HCT116 (cell line): ENCODE data around the gene NOL9. TPM values are rescaled to one million over a fixed set of nuclear protein-coding genes. Genes with fewer than 3 reads are reported as not detected.

Source experiments
- ATAC-seq: fragments of 200-7000 bp; cut with Tn5 transposase; 2 replicates; pipeline ENCODE4 v1.9.1; 2020; ENCODE audit warnings: mild to moderate bottlenecking, moderate library complexity
- BruUV-seq: library from RNA; stranded (reverse); fragments of 400-500 nt; replicated peaks from 2 replicates; lab custom pipeline; 2021; lab: Mats Ljungman, UMichigan
- CTCF ChIA-PET: fragments of 300-600 bp; sonication (Branson Sonifier 250); formaldehyde crosslinking; loops from one replicate; lab custom pipeline; 2021; ENCODE audit warnings: antibody characterized with exemption; lab: Charles Lee
- POLR2A ChIA-PET: fragments of 300-600, 350-600 bp; sonication (Branson Sonifier 250); formaldehyde crosslinking; loops from one replicate; lab custom pipeline; 2021; ENCODE audit warnings: antibody characterized with exemption; lab: Charles Lee
- RAD21 ChIA-PET, 2 experiments: fragments of 300-600 bp; sonication (Branson Sonifier 250); formaldehyde crosslinking; loops; one replicate each; lab custom pipeline; 2023; ENCODE audit warnings: low total read pairs in 2 of 2; ENCODE audit not compliant: uncharacterized antibody in 2 of 2, unreplicated experiment in 2 of 2, low non-redundant PET in 1 of 2; lab: Charles Lee
- DNase-seq: peaks from one replicate; pipeline ENCODE4 v3.0.0-alpha.2; 2010; ENCODE audit warnings: low read depth, low spot score
- H2AFZ ChIP-seq: fragments of 200-600 bp; shearing (Covaris generic), sonication (generic); 2 replicates; pipeline ENCODE4 v1.6.1; 2017; ENCODE audit warnings: low read depth, mixed run types, mixed read lengths, antibody characterized with exemption, low read length; ENCODE audit not compliant: poor library complexity, severe bottlenecking
- H3K27ac ChIP-seq: 2 replicates; pipeline ENCODE4 v1.5.1; 2012; ENCODE audit warnings: low read depth, low read length
- H3K27me3 ChIP-seq: fragments of 200-600 bp; sonication (generic); 2 replicates; pipeline ENCODE4 v1.6.1; 2016; ENCODE audit warnings: mixed run types, low read length, mixed read lengths; ENCODE audit not compliant: insufficient read depth
- H3K36me3 ChIP-seq, 2 experiments: fragments of 200-500 bp in 1 of 2; fragments of 200-600 bp in 1 of 2; sonication (Bioruptor generic) in 1 of 2; sonication (generic) in 1 of 2; 2 replicates each; pipeline versions ENCODE4 v1.5.1 to v1.6.1; 2014 to 2016; ENCODE audit warnings: low read length in 2 of 2, inconsistent platforms in 1 of 2, mixed read lengths in 1 of 2, mixed run types in 1 of 2; ENCODE audit not compliant: insufficient read depth in 2 of 2, control insufficient read depth in 1 of 2
- H3K4me1 ChIP-seq, 2 experiments: fragments of 200-600 bp in 1 of 2; sonication (generic) in 1 of 2; 2 replicates each; pipeline versions ENCODE4 v1.5.1 to v1.6.1; 2012 to 2017; ENCODE audit warnings: low read length in 2 of 2, inconsistent platforms in 1 of 2, mild to moderate bottlenecking in 1 of 2, mixed read lengths in 1 of 2, mixed run types in 1 of 2, moderate library complexity in 1 of 2; ENCODE audit not compliant: insufficient read depth in 2 of 2, control insufficient read depth in 1 of 2
- H3K4me2 ChIP-seq: fragments of 200-600 bp; sonication (generic); 2 replicates; pipeline ENCODE4 v1.6.1; 2017; ENCODE audit warnings: mixed run types, low read length, mixed read lengths
- H3K4me3 ChIP-seq, 2 experiments: fragments of 200-600 bp in 1 of 2; sonication (generic) in 1 of 2; replicated peaks in 1 of 2; 2 replicates each; pipeline ENCODE4 v1.5.1; 2011 to 2016; ENCODE audit warnings: low read length in 2 of 2, control low read depth in 1 of 2, low read depth in 1 of 2, mild to moderate bottlenecking in 1 of 2, mixed read lengths in 1 of 2, mixed run types in 1 of 2
- H3K79me2 ChIP-seq: fragments of 200-600 bp; sonication (generic); 2 replicates; pipeline ENCODE4 v1.6.1; 2017; ENCODE audit warnings: mild to moderate bottlenecking, mixed run types, low read length, moderate library complexity, mixed read lengths; ENCODE audit not compliant: insufficient read depth
- H3K9ac ChIP-seq: fragments of 200-600 bp; sonication (generic); 2 replicates; pipeline ENCODE4 v1.6.1; 2016; ENCODE audit warnings: low read length, mixed read lengths
- H3K9me2 ChIP-seq: fragments of 200-600 bp; sonication (generic), shearing (Covaris generic); 2 replicates; pipeline ENCODE4 v1.6.1; 2017; ENCODE audit warnings: mixed run types, mild to moderate bottlenecking, moderate library complexity; ENCODE audit not compliant: insufficient read depth
- H3K9me3 ChIP-seq, 2 experiments: fragments of 200-500 bp in 1 of 2; fragments of 200-600 bp in 1 of 2; sonication (Bioruptor generic) in 1 of 2; sonication (generic) in 1 of 2; 2 replicates each; pipeline ENCODE4 v1.6.1; 2014 to 2017; ENCODE audit warnings: low read length in 2 of 2, mixed read lengths in 2 of 2, inconsistent platforms in 1 of 2, low read depth in 1 of 2, mild to moderate bottlenecking in 1 of 2, mixed run types in 1 of 2, moderate library complexity in 1 of 2; ENCODE audit not compliant: control insufficient read depth in 1 of 2, insufficient read depth in 1 of 2
- H4K20me1 ChIP-seq: fragments of 200-600 bp; sonication (generic), shearing (Covaris generic); 2 replicates; pipeline ENCODE4 v1.6.1; 2017; ENCODE audit warnings: mixed run types, mild to moderate bottlenecking, moderate library complexity; ENCODE audit not compliant: insufficient read depth
- CBX3 ChIP-seq: IDR thresholded peaks from 2 replicates; pipeline ENCODE4 v1.6.1; 2012; ENCODE audit warnings: low read depth
- CTCF ChIP-seq, 3 experiments: fragments of 200-600 bp in 1 of 3; sonication (generic) in 1 of 3; IDR thresholded peaks in 2 of 3; conservative IDR thresholded peaks in 1 of 3; 2 replicates each; pipeline ENCODE4 v1.5.1; 2012 to 2017; ENCODE audit warnings: low read depth in 2 of 3, low read length in 2 of 3, antibody characterized with exemption in 1 of 3, borderline replicate concordance in 1 of 3, control low read depth in 1 of 3, mild to moderate bottlenecking in 1 of 3, mixed read lengths in 1 of 3, mixed run types in 1 of 3, moderate library complexity in 1 of 3; ENCODE audit not compliant: insufficient read depth in 1 of 3
- ELF1 ChIP-seq: IDR thresholded peaks from 2 replicates; pipeline ENCODE4 v1.6.1; 2012; ENCODE audit warnings: low read depth, borderline replicate concordance
- EZH2phosphoT487 ChIP-seq: fragments of 200-600 bp; IDR thresholded peaks from 2 replicates; pipeline ENCODE4 v1.6.1; 2018; ENCODE audit warnings: antibody characterized with exemption, borderline replicate concordance
- FOSL1 ChIP-seq: IDR thresholded peaks from 2 replicates; pipeline ENCODE4 v1.6.1; 2012; ENCODE audit warnings: low read depth
- MAX ChIP-seq: IDR thresholded peaks from 2 replicates; pipeline ENCODE4 v1.6.1; 2012
- POLR2A ChIP-seq: IDR thresholded peaks from 2 replicates; pipeline ENCODE4 v1.7.0; 2011; ENCODE audit warnings: borderline replicate concordance; ENCODE audit not compliant: insufficient read depth, insufficient read length; ENCODE audit errors: extremely low read depth
- POLR2AphosphoS5 ChIP-seq: IDR thresholded peaks from 2 replicates; pipeline ENCODE4 v1.6.1; 2011; ENCODE audit warnings: mild to moderate bottlenecking, low read depth, low read length, moderate library complexity
- RAD21 ChIP-seq: IDR thresholded peaks from 2 replicates; pipeline ENCODE4 v1.6.1; 2012; ENCODE audit warnings: low read depth, mild to moderate bottlenecking
- SIN3A ChIP-seq: IDR thresholded peaks from 2 replicates; pipeline ENCODE4 v1.6.1; 2012; ENCODE audit warnings: low read depth
- SP1 ChIP-seq: IDR thresholded peaks from 2 replicates; pipeline ENCODE4 v1.6.1; 2012; ENCODE audit warnings: low read depth
- SRF ChIP-seq: IDR thresholded peaks from 2 replicates; pipeline ENCODE4 v1.6.1; 2012; ENCODE audit warnings: low read depth
- TCF7L2 ChIP-seq: IDR thresholded peaks from 2 replicates; pipeline ENCODE4 v1.7.0; 2011; ENCODE audit warnings: borderline replicate concordance, inconsistent platforms; ENCODE audit not compliant: insufficient read depth, insufficient read length; ENCODE audit errors: extremely low read depth
- YY1 ChIP-seq: IDR thresholded peaks from 2 replicates; pipeline ENCODE4 v1.6.1; 2011; ENCODE audit warnings: low read length, low read depth, moderate library complexity, mild to moderate bottlenecking; ENCODE audit not compliant: insufficient replicate concordance; ENCODE audit errors: extremely low read depth
- ZFX ChIP-seq: fragments of 450-650 bp; IDR thresholded peaks from 2 replicates; pipeline ENCODE4 v1.6.1; 2017
- ZNF274 ChIP-seq: fragments of 200-500 bp; sonication (Bioruptor generic); IDR thresholded peaks from 2 replicates; pipeline ENCODE4 v1.6.1; 2014; ENCODE audit warnings: mild to moderate bottlenecking, low read depth, low read length, inconsistent platforms
- intact Hi-C: fragments of 100-400 bp; cut with micrococcal nuclease; formaldehyde crosslinking; loops from 2 replicates; pipeline ENCODE4 v1.10.0; 2022
- total RNA-seq: library from RNA; stranded (reverse); gene quantifications from one replicate; pipeline ENCODE4 v1.2.1, GENCODE V29; 2021; ENCODE audit not compliant: unreplicated experiment

The NOL9 gene
- total RNA-seq, 1 experiment from 2014 or later = 46.4 TPM

DNA sequence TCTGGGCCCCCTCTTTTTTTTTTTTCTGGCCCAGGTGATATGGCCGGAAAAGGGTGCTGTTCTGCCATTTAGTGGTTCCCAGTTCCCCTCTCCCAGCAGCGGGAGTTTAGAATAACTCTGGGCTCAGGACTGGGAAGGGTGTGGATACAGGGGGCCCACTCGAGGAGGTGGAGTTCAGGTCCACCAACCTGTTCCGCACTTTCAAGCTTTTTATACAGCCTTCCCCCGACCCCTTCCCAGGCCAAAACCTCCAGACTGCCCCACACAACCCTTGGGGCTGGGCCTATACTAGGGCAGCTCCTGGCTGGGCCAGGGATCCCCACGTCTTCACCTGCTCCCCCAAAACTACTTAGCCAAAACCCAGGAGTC, 63.2 kb downstream of the NOL9 start:
- H3K4me1 ChIP-seq = peaks cover 31 to 63% of the 10 kb centered on the region in 2 experiments
- BruUV-seq = TSS peak; percentile 67
- H3K27me3 ChIP-seq = no peaks in the 10 kb centered on the region

GRCh38 chr1:6490181-6491080, 63.9 kb downstream of the NOL9 start:
- peak; percentile 65 for ATAC-seq
- no peaks in the 10 kb centered on the region for H3K36me3 ChIP-seq
- H3K4me2 ChIP-seq = peak overlapping the region; percentile 97
- H2AFZ ChIP-seq = no peak overlapping the region
- H3K9ac ChIP-seq = peak overlapping the region; percentile 91
- no peaks in the 10 kb centered on the region for H3K9me3 ChIP-seq
- ChIA-PET POLR2A (interaction anchor here (0.8 to 1.8 kb wide), 4 partner anchors 19 to 87 kb away, joined by 4 to 7 read pairs (median 5); no protein-coding TSS in a partner anchor), RAD21 (no interaction called here), CTCF (interaction anchor here (0.6 to 4.3 kb wide), 14 partner anchors 8 to 155 kb away, joined by 3 to 14 read pairs (median 5); partner anchors contain the start of genes HES2 and NOL9)
- peaks cover 5% of the 10 kb centered on the region; the same call in 1 of the 2 replicates for H3K79me2 ChIP-seq
- TSS peak; percentile 78 for BruUV-seq
- DNase-seq = peak; percentile 59
- intact Hi-C loops = loop anchor here (2.0 kb wide), 2 partner anchors 42 to 156 kb away; no protein-coding TSS in a partner anchor
- H3K27ac ChIP-seq = peak overlapping the region; percentile 87
- H3K27me3 ChIP-seq = no peaks in the 10 kb centered on the region
- no peaks in the 10 kb centered on the region for H3K9me2 ChIP-seq
- H3K4me1 ChIP-seq = peaks cover 26 to 57% of the 10 kb centered on the region in 2 experiments
- no peaks in the 10 kb centered on the region for H4K20me1 ChIP-seq
- H3K4me3 ChIP-seq = peak overlapping the region; percentile 91 to 96
- TF ChIP-seq MAX = no peak
- TF ChIP-seq POLR2AphosphoS5 = peak; percentile 52
- no peak for TF ChIP-seq FOSL1
- TF ChIP-seq CBX3 = no peak
- no peak for TF ChIP-seq ELF1
- peak; percentile 70 for TF ChIP-seq YY1
- TF ChIP-seq SRF = no peak
- TF ChIP-seq POLR2A = no peak
- TF ChIP-seq RAD21 = no peak
- TF ChIP-seq SIN3A = no peak
- TF ChIP-seq CTCF (IDR thresholded peaks at IDR 0.05 in 2 of 3, conservative IDR thresholded peaks at IDR 0.05 in 1 of 3; ENCODE audit: borderline replicate concordance in 1 of 3, insufficient read depth in 1 of 3, low read depth in 2 of 3, low read length in 2 of 3) = peak in 1 of 3 experiments; percentile 5; a peak in 1 of 6 replicates
- TF ChIP-seq EZH2phosphoT487 = no peak
- TF ChIP-seq ZNF274 = no peak
- no peak for TF ChIP-seq SP1
- peak; percentile 32 for TF ChIP-seq TCF7L2

More for the DNA sequence above, 63.2 kb downstream of the NOL9 start:
- Histone ChIP-seq H3K79me2 (peaks cover 5% of the 10 kb centered on the region; the same call in 1 of the 2 replicates), H3K36me3 (no peaks in the 10 kb centered on the region), H3K9ac (peak overlapping the region; percentile 91), H3K27ac (peak overlapping the region; percentile 87), H3K4me2 (peak overlapping the region; percentile 97), H3K9me3 (no peaks in the 10 kb centered on the region)
- ATAC-seq = peak; percentile 1; the same call in 1 of the 2 replicates
- no peak for DNase-seq
- ChIA-PET POLR2A (interaction anchor here (0.8 to 1.8 kb wide), 5 partner anchors 19 to 87 kb away, joined by 3 to 7 read pairs (median 4); no protein-coding TSS in a partner anchor), CTCF (interaction anchor here (0.6 to 4.3 kb wide), 11 partner anchors 8 to 111 kb away, joined by 3 to 14 read pairs (median 5); partner anchors contain the start of genes HES2 and NOL9)
- no peak for TF ChIP-seq POLR2A
- TF ChIP-seq ZFX = peak; percentile 56
- TF ChIP-seq, all 23 proteins: peak for 1
- intact Hi-C loops = loop anchor here (2.0 kb wide), 2 partner anchors 42 to 156 kb away; no protein-coding TSS in a partner anchor
- no peak overlapping the region for H2AFZ ChIP-seq
- peak overlapping the region; percentile 91 to 96 for H3K4me3 ChIP-seq
- H4K20me1 ChIP-seq = no peaks in the 10 kb centered on the region
- RAD21 ChIA-PET = no interaction called here
- H3K9me2 ChIP-seq = no peaks in the 10 kb centered on the region
